WTC11 (cell line): Measurements from ENCODE around the gene XRCC4.

ENCODE experiments used
- ZNF121 ChIP-seq: sonication (generic); formaldehyde crosslinking; IDR thresholded peaks from 2 replicates; pipeline ENCODE4 v1.8.0; 2023; ENCODE audit warnings: missing genetic modification reagents
- TF ChIP-seq, protein P1 (sequence below): sonication (generic); formaldehyde crosslinking; IDR thresholded peaks from 2 replicates; pipeline ENCODE4 v1.8.1; 2023; ENCODE audit warnings: mild to moderate bottlenecking, missing genetic modification reagents, moderate library complexity

DNA sequence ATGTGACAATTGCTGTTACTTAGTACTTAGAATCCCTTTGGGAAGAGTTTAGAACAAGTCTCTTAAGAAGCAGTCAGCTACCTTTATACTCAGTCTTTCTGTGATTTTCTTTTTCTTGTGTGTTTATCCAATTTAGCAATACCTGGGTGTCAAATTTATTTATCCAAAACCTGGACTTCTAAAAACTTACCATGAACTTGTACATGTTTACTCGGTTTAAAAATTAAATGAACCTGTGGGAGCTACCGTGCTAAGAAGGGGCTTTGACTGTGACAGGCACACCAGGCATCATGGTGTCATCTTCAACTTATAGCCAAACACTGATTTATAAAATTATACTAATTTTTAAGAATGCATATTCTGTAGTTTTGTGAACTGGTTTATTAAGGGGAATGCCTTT lies 96.5 kb downstream of the XRCC4 start:
- TF ChIP-seq, protein P1, sequence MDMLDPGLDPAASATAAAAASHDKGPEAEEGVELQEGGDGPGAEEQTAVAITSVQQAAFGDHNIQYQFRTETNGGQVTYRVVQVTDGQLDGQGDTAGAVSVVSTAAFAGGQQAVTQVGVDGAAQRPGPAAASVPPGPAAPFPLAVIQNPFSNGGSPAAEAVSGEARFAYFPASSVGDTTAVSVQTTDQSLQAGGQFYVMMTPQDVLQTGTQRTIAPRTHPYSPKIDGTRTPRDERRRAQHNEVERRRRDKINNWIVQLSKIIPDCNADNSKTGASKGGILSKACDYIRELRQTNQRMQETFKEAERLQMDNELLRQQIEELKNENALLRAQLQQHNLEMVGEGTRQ: no peak
- no peak for TF ChIP-seq ZNF121 (CRISPR knock-in tag)
